Coronary artery (tissue), 2 donors: ENCODE data around the gene OXNAD1.

Source experiments
- DNase-seq: peaks from one replicate; pipeline ENCODE4 v3.0.0-alpha.2; 2017; ENCODE audit warnings: low spot score
- H3K27ac ChIP-seq, 2 donors: fragments of 200-600 bp; sonication (generic); one replicate each; pipeline ENCODE4 v1.5.1; 2016 to 2019
- H3K4me3 ChIP-seq: fragments of 200-600 bp; sonication (generic); 2 replicates; pipeline ENCODE4 v1.5.1; 2016; ENCODE audit warnings: mild to moderate bottlenecking, moderate library complexity
- TF ChIP-seq, protein P1 (sequence below): fragments of 200-600 bp; sonication (generic); IDR thresholded peaks from one replicate; pipeline ENCODE4 v1.5.1; 2019; ENCODE audit warnings: antibody characterized with exemption

OXNAD1 gene

DNA sequence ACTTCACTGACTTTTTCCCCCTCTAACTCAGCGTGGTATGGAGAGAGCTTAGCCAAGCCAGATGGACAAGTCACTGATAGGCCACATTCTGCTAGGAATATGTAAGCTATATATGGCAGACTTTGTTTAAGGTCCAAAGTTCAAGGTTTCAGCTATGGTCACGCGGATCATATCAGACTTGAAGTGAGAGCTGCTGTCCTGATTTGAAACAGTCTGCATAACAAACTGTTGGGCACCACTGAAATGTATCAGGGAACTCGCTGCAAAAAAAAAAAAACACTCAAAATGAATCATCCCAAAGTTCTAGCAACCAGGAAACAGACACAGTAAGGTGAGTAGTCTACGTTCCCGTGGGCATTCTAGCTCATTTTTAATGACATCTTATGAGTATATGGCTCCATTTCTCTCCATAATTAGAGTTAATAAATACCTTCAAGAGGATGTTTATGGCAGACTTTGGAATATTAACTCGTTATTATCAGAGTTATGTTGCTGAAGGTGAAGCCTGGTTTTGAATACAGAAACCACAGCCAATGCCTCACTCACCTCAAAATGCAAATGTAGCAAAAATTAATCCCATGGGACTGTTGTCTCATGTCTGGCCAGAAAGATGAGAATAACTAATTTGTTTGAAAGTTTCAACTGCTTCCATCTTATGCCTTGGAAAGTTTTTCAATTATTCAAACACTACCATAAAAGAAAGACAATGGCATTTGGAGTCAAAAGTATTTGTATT lies 12.6 kb upstream of the OXNAD1 start:
- DNase-seq: no peak
- no peak overlapping the region for H3K4me3 ChIP-seq
- TF ChIP-seq, protein P1, sequence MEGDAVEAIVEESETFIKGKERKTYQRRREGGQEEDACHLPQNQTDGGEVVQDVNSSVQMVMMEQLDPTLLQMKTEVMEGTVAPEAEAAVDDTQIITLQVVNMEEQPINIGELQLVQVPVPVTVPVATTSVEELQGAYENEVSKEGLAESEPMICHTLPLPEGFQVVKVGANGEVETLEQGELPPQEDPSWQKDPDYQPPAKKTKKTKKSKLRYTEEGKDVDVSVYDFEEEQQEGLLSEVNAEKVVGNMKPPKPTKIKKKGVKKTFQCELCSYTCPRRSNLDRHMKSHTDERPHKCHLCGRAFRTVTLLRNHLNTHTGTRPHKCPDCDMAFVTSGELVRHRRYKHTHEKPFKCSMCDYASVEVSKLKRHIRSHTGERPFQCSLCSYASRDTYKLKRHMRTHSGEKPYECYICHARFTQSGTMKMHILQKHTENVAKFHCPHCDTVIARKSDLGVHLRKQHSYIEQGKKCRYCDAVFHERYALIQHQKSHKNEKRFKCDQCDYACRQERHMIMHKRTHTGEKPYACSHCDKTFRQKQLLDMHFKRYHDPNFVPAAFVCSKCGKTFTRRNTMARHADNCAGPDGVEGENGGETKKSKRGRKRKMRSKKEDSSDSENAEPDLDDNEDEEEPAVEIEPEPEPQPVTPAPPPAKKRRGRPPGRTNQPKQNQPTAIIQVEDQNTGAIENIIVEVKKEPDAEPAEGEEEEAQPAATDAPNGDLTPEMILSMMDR: no peak
- H3K27ac ChIP-seq: no peak overlapping the region

DNA sequence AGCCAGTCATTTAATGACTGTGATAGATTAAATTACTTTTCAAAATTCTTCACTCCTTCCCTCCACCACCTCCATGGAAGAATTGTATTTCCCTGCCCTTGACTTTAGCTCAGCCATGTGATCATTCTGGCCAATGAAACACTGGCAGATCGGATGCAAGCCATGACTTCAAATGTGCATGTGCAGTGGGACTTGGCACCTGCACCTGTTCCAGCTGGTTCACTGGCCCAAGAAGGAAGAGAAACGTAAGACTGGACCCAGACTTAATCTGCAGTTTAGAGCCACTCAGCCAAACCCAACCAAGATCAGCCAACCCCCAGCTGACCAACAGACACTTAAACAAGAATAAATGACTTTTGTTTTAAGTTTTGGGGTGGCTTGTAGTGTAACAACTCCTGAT lies 12.0 kb upstream of the OXNAD1 start:
- TF ChIP-seq, protein P1: no peak
- DNase-seq: no peak
- no peak overlapping the region for H3K4me3 ChIP-seq
- H3K27ac ChIP-seq: peak overlapping the region in 1 of 2 donors; percentile 73

DNA sequence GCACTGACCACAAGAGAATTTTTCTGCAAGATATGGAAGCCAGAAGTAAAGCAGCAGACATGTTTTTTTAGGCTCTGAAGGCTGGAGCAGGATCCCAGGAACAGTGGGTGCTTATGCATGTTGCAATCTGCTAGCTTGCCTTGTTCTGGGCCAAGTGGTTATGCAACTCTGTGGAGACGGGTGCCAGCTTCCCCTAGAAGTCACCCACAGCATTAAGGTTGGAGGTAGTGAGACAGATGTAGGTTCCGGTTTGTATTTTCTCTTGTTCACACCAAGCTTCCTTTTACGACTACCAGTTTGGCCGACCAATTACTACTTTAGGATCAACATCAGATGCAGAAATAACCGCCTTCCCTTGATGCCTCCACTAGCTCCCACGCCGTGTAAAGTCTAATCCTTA lies 11.4 kb upstream of the OXNAD1 start:
- TF ChIP-seq, protein P1: no peak
- no peak overlapping the region for H3K4me3 ChIP-seq
- H3K27ac ChIP-seq: peak overlapping the region in 1 of 2 donors; percentile 73
- DNase-seq: no peak

DNA sequence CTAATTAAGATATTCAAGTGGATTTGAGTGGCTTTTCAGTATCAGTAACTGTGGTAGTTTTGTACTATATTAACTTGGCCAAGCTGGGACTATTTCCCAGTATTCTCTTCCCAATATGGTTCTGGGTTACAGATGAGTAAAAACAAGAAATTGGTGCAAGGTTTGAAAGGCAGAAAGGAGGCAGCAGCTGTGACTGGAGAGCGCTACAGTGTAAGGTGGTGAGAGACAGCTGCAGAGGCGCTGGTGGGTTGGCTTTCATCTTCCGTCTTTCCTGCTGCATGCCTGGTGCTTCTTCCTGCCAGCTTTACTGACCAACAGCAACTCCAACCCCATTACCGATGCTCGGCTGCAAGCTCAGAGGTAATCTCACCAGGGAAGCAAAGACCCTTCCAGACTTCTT lies 10.1 kb upstream of the OXNAD1 start:
- H3K27ac ChIP-seq: no peak overlapping the region

DNA sequence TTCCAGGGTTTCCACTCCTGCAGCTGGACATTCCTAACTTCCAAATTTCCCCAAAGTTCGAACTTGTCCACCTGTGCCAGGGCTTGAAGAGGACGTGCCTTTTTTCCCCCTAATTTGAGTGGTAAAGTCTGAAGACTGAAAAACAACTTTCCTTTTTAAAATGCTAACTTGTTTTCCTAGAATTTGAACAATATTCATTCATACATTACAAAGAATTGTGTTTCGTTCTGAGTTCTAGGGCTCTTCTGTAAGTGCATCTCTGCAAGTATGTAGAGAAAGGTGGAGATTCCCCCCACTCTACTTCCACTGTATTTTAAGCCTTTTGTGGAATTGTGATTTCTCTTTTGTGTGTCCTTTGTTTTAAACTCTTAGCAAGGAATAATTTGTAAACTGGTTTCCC lies 9.7 kb upstream of the OXNAD1 start:
- H3K4me3 ChIP-seq: no peak overlapping the region
- no peak overlapping the region for H3K27ac ChIP-seq
- TF ChIP-seq, protein P1: no peak
- no peak for DNase-seq

More for the DNA sequence above, 10.1 kb upstream of the OXNAD1 start:
- H3K4me3 ChIP-seq: no peak overlapping the region
- TF ChIP-seq, protein P1: no peak
- DNase-seq: no peak

DNA sequence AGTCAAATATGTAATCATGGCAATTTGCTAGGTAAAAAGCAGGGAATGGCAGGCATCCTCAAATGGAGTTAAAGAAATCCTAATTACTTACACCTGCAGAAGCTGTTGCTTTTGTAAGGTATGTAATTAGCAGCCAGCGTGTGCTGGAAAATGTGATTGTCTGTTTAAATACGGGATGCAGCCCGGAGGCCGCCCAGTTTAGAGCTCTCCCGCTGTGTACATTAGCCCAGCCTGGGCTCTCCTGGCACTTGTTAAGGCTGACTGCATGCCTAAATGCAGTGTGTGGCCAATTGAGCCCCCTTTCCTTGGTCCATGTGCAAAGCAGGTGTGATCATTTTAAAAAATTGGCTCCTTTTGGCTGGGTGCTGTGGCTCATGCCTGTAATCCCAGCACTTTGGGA lies 9.3 kb upstream of the OXNAD1 start:
- Histone ChIP-seq H3K4me3 (no peak overlapping the region), H3K27ac (no peak overlapping the region)
- DNase-seq: no peak
- TF ChIP-seq, protein P1: no peak

DNA sequence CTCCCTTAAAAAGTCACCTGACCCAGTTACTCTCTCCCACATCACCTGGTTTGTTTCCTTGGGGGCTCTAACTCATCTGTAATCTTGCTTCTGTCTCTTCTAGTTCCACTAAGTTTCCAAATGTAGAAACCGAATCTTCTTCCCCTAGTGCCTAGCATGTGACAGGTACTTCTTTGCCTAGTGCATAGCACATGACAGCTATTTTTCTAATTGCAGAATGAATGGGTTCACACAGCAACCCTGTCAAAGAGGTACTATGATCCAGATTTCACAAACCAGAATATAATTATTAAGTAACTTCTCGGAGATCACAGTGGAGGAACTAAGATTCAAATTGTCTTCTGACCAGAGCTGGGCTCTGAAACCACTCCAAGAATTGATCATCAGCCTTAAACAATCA lies 7.7 kb upstream of the OXNAD1 start:
- DNase-seq: no peak
- Histone ChIP-seq H3K4me3 (no peak overlapping the region), H3K27ac (no peak overlapping the region)
- TF ChIP-seq, protein P1: no peak
